HUES6 (cell line): ENCODE data around the gene TMEM167A.

Source experiments
- H3K27ac ChIP-seq: 2 replicates; pipeline ENCODE4 v1.7.0; 2013; ENCODE audit warnings: low read depth, mild to moderate bottlenecking, low read length, inconsistent platforms
- H3K27me3 ChIP-seq: 2 replicates; pipeline ENCODE4 v1.6.1; 2013; ENCODE audit warnings: low read length; ENCODE audit not compliant: control insufficient read depth, insufficient read depth
- H3K36me3 ChIP-seq: 2 replicates; pipeline ENCODE4 v1.6.1; 2013; ENCODE audit warnings: low read length; ENCODE audit not compliant: control insufficient read depth, insufficient read depth
- H3K4me1 ChIP-seq: 2 replicates; pipeline ENCODE4 v1.6.1; 2013; ENCODE audit warnings: low read length; ENCODE audit not compliant: control insufficient read depth, insufficient read depth
- H3K4me3 ChIP-seq: 2 replicates; pipeline ENCODE4 v1.5.1; 2013; ENCODE audit warnings: low read depth, low read length
- H3K9ac ChIP-seq: one replicate; pipeline ENCODE4 v1.6.1; 2013; ENCODE audit warnings: mild to moderate bottlenecking, low read length
- H3K9me3 ChIP-seq: 2 replicates; pipeline ENCODE4 v1.6.1; 2013; ENCODE audit warnings: low read depth, low read length; ENCODE audit not compliant: control insufficient read depth, insufficient read depth

TMEM167A gene, protein sequence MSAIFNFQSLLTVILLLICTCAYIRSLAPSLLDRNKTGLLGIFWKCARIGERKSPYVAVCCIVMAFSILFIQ

DNA sequence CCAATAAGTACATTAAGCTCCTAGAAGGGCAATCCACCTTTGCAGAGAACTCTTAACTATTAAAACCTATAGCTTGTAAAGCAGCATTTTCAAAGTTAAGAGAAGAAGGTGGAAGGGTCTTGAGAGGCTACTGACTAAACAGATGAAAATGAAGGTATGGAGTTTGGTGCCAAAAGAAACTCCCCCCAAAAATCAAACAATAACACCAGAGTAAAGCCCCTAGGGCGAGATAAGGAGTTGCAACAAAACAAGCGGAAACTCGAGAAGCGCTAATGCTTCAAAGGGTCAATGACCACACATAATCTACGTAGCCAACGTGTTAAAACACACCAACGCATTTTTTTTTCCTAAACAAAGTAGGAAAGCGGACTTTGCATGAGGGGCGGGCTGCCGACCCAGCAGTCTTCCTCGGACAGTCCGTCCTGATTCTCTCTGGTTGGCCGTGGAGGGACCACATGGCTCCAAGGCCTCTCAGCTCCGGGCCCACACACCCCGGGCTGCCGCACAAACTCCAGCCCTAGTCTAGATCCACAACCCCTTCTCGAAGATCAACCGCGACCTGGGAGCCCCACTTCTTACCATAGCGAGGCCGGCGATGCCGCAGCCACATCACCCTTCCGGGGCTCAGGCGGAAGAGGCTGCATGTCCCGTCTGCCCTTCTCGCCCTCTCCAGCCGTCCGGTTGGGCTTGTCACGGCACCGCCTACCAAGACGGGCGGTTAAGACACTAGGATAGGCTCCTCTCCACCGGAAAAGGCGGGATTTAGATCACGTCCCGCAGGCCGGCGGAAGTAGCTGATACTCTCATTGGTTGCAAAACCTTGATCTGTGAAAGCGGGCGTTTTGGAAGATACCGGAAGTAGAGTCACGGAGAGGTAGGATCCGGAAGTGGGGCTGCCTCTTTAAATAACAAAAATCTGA lies at the start of gene TMEM167A, which contains the start of gene XRCC4:
Gene TMEM167A (minus strand): TSS at position 653 of the 920 bp plus-strand sequence. CDS start 71 bp downstream, at position 582.
Gene XRCC4 (plus strand): TSS at position 806 of the 920 bp plus-strand sequence. CDS start 27,373 bp downstream, outside the sequence.
- no peaks in the 10 kb centered on the region for H3K9me3 ChIP-seq
- H3K27ac ChIP-seq, result peak within 1 kb of the TSS; percentile 88
- no peaks in the 10 kb centered on the region for H3K27me3 ChIP-seq
- H3K9ac ChIP-seq, result peak within 1 kb of the TSS; percentile 93
- H3K36me3 ChIP-seq, result peaks cover 9% of the 10 kb centered on the region; the same call in 1 of the 2 replicates
- H3K4me1 ChIP-seq, result peaks cover 3% of the 10 kb centered on the region
- peak within 1 kb of the TSS; percentile 88 for H3K4me3 ChIP-seq

DNA sequence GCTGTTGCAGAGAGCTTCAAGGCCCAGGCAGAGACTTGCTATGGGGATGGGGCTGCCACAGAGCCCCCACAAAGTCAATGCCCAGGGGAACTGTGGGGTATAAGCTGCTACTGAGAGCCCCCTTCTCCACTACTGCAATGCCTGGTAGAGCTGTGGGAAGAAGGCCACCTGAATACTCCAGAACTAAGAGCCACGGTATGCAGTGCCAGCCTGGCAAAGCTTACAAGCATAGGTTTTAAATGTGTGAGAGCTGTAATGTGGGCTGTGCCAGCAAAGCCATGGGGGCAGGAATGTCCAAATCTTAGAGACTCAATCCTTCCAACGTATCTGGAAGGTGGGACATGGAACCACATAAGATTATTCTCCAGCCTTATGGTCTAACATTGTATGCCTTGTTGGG lies 49.3 kb upstream of the TMEM167A start:
- Histone ChIP-seq H3K36me3 (no peaks in the 10 kb centered on the region; the same call in 1 of the 2 replicates), H3K4me3 (no peak overlapping the region), H3K27me3 (no peaks in the 10 kb centered on the region), H3K9ac (no peak overlapping the region), H3K9me3 (0 out of 2 replicates have a peak, but pooled peaks cover 6% of the 10 kb centered on the region), H3K4me1 (no peaks in the 10 kb centered on the region), H3K27ac (no peak overlapping the region)

DNA sequence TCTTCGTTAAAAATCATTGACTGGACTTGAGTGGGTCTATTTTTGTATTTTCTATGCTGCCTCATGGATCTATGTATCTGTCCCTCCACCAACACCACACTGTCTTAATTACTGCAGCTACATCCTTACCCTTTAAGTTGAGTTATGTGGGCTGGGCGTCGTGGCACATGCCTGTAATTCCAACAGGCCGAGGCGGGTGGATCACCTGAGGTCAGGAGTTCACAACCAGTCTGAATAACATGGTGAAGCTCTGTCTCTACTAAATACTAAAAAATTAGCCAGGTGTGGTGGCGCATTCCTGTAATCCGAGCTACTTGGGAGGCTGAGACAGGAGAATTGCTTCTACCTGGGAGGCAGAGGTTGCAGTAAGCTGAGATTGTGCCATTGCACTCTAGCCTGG lies 48.4 kb upstream of the TMEM167A start:
- H3K27ac ChIP-seq, result no peak overlapping the region
- 0 out of 2 replicates have a peak, but pooled peaks cover 6% of the 10 kb centered on the region for H3K9me3 ChIP-seq

DNA sequence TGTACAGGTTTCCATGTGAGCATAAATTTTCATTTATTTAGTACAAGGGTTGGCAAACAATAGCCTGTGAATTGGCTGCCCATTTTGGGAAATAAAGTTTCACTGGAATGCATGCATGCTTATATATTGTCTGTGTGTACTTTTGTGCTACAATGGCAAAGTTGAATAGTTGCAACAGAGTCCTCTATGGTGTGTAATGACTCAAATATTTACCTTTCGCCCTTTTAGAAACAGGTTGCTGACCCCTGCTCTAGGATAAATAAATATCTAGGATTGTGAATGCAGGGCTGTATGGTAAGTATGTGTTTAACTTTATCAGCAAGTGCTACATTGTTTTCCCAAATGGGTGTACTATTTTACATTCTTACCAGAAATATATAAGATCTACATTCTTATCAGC lies 47.4 kb upstream of the TMEM167A start:
- Histone ChIP-seq H3K4me1 (no peaks in the 10 kb centered on the region), H3K9ac (no peak overlapping the region), H3K36me3 (no peaks in the 10 kb centered on the region; the same call in 1 of the 2 replicates), H3K27me3 (no peaks in the 10 kb centered on the region), H3K27ac (no peak overlapping the region), H3K4me3 (no peak overlapping the region), H3K9me3 (0 out of 2 replicates have a peak, but pooled peaks cover 6% of the 10 kb centered on the region)

More for the DNA sequence above, 48.4 kb upstream of the TMEM167A start:
- no peak overlapping the region for H3K4me3 ChIP-seq
- H3K9ac ChIP-seq, result no peak overlapping the region
- H3K4me1 ChIP-seq, result no peaks in the 10 kb centered on the region
- H3K27me3 ChIP-seq, result no peaks in the 10 kb centered on the region
- no peaks in the 10 kb centered on the region; the same call in 1 of the 2 replicates for H3K36me3 ChIP-seq

GRCh38 chr5:83118976-83119375 lies 41.8 kb upstream of the TMEM167A start:
- H3K4me1 ChIP-seq, result no peaks in the 10 kb centered on the region
- no peaks in the 10 kb centered on the region for H3K27me3 ChIP-seq
- H3K36me3 ChIP-seq, result peaks cover 5% of the 10 kb centered on the region; the same call in 1 of the 2 replicates
- no peak overlapping the region for H3K27ac ChIP-seq
- H3K4me3 ChIP-seq, result no peak overlapping the region
- no peak overlapping the region for H3K9ac ChIP-seq
- H3K9me3 ChIP-seq, result peaks cover 8% of the 10 kb centered on the region

- no peaks in the 10 kb centered on the region for H3K27me3 ChIP-seq
Measured at GRCh38 chr5:83118471-83118870, 41.3 kb upstream of the TMEM167A start.

GRCh38 chr5:83115816-83116215 lies 38.6 kb upstream of the TMEM167A start:
- no peak overlapping the region for H3K9ac ChIP-seq
- H3K27ac ChIP-seq, result no peak overlapping the region
- H3K4me3 ChIP-seq, result no peak overlapping the region
- H3K4me1 ChIP-seq, result no peaks in the 10 kb centered on the region
- H3K36me3 ChIP-seq, result peaks cover 7% of the 10 kb centered on the region
- H3K27me3 ChIP-seq, result no peaks in the 10 kb centered on the region
- H3K9me3 ChIP-seq, result peaks cover 22% of the 10 kb centered on the region

More at GRCh38 chr5:83118471-83118870, 41.3 kb upstream of the TMEM167A start:
- H3K4me1 ChIP-seq, result no peaks in the 10 kb centered on the region
- no peak overlapping the region for H3K9ac ChIP-seq
- H3K4me3 ChIP-seq, result no peak overlapping the region
- H3K36me3 ChIP-seq, result peaks cover 5% of the 10 kb centered on the region; the same call in 1 of the 2 replicates
- peaks cover 10% of the 10 kb centered on the region for H3K9me3 ChIP-seq
- H3K27ac ChIP-seq, result no peak overlapping the region

DNA sequence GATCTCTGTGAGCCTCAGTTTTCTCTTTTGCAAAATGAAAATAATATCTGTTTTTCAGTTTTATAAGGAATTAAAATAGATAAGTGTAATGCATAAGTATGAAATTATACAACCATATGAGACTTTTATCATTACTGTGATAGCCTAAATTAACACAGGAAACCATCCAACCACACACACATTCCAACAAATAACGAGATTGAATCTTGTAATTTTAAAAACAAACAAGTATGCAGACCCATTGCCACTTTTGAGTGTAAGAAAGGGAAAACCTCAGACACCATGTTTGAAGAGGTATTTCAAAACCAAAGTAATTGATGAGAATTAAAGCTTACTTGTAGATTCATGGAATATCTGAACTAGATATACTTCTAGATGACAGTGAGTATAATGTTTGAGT lies 32.2 kb upstream of the TMEM167A start:
- peaks cover 15% of the 10 kb centered on the region for H3K9me3 ChIP-seq
- no peaks in the 10 kb centered on the region for H3K4me1 ChIP-seq
- H3K4me3 ChIP-seq, result no peak overlapping the region
- H3K27me3 ChIP-seq, result no peaks in the 10 kb centered on the region
- no peak overlapping the region for H3K27ac ChIP-seq
- H3K9ac ChIP-seq, result no peak overlapping the region
- H3K36me3 ChIP-seq, result peaks cover 2% of the 10 kb centered on the region

- no peak overlapping the region for H3K4me3 ChIP-seq
- H3K27ac ChIP-seq, result no peak overlapping the region
- H3K36me3 ChIP-seq, result peaks cover 2% of the 10 kb centered on the region; the same call in 1 of the 2 replicates
- H3K9me3 ChIP-seq, result peaks cover 7% of the 10 kb centered on the region; the same call in 1 of the 2 replicates
- H3K27me3 ChIP-seq, result no peaks in the 10 kb centered on the region
- H3K4me1 ChIP-seq, result no peaks in the 10 kb centered on the region
- H3K9ac ChIP-seq, result no peak overlapping the region
Measured at GRCh38 chr5:83107692-83108420, 30.7 kb upstream of the TMEM167A start.

- no peaks in the 10 kb centered on the region for H3K36me3 ChIP-seq
- H3K27me3 ChIP-seq, result no peaks in the 10 kb centered on the region
- no peak overlapping the region for H3K9ac ChIP-seq
- peaks cover 7% of the 10 kb centered on the region for H3K4me1 ChIP-seq
- H3K27ac ChIP-seq, result no peak overlapping the region
- H3K4me3 ChIP-seq, result no peak overlapping the region
- no peaks in the 10 kb centered on the region for H3K9me3 ChIP-seq
Measured at GRCh38 chr5:83104021-83104420, 26.8 kb upstream of the TMEM167A start.
